Mesenchymal stem cell (in vitro differentiated cells and primary cell): ENCODE data around the gene SYT9.

Experiments used
- DNase-seq: peaks from one replicate; pipeline ENCODE4 v3.0.0-alpha.2; 2013
- H2AFZ ChIP-seq: one replicate; pipeline ENCODE4 v1.6.1; 2013; ENCODE audit warnings: low read depth, mild to moderate bottlenecking, control low read depth, inconsistent platforms, low read length, moderate library complexity
- H2AK5ac ChIP-seq: 2 replicates; pipeline ENCODE4 v1.6.1; 2013; ENCODE audit warnings: low read length, moderate library complexity, mild to moderate bottlenecking, inconsistent platforms; ENCODE audit not compliant: severe bottlenecking
- H2BK120ac ChIP-seq: one replicate; pipeline ENCODE4 v1.6.1; 2013; ENCODE audit warnings: low read depth, mild to moderate bottlenecking, inconsistent platforms, low read length, moderate library complexity
- H2BK12ac ChIP-seq, 2 experiments: one replicate each; pipeline ENCODE4 v1.6.1; 2013; ENCODE audit warnings: inconsistent platforms in 2 of 2, low read length in 2 of 2, mild to moderate bottlenecking in 2 of 2, moderate library complexity in 2 of 2, control low read depth in 1 of 2
- H2BK15ac ChIP-seq: one replicate; pipeline ENCODE4 v1.6.1; 2013; ENCODE audit warnings: mild to moderate bottlenecking, low read depth, inconsistent platforms; ENCODE audit not compliant: poor library complexity, severe bottlenecking
- H2BK5ac ChIP-seq: 2 replicates; pipeline ENCODE4 v1.6.1; 2013; ENCODE audit warnings: low read depth, mild to moderate bottlenecking, low read length, control low read depth, inconsistent platforms; ENCODE audit not compliant: poor library complexity, severe bottlenecking
- H3K14ac ChIP-seq, 2 experiments: one replicate each; pipeline ENCODE4 v1.6.1; 2013; ENCODE audit warnings: inconsistent platforms in 2 of 2, low read length in 2 of 2, control low read depth in 1 of 2, mild to moderate bottlenecking in 1 of 2, moderate library complexity in 1 of 2
- H3K18ac ChIP-seq, 2 experiments: one replicate each; pipeline ENCODE4 v1.6.1; 2013; ENCODE audit warnings: inconsistent platforms in 2 of 2, low read length in 2 of 2, control low read depth in 1 of 2, low read depth in 1 of 2, mild to moderate bottlenecking in 1 of 2
- H3K23ac ChIP-seq, 2 experiments: one replicate each; pipeline ENCODE4 v1.6.1; 2013; ENCODE audit warnings: inconsistent platforms in 2 of 2, low read length in 2 of 2, mild to moderate bottlenecking in 2 of 2, moderate library complexity in 2 of 2, control low read depth in 1 of 2
- H3K27ac ChIP-seq: 2 replicates; pipeline ENCODE4 v1.5.1; 2013; ENCODE audit warnings: mild to moderate bottlenecking, moderate library complexity, low read length, control low read depth, inconsistent platforms; ENCODE audit not compliant: poor library complexity, severe bottlenecking
- H3K27me3 ChIP-seq, 2 experiments: 2 replicates each; pipeline versions ENCODE4 v1.6.1 to v1.7.0; 2013; ENCODE audit warnings: low read length in 2 of 2, mild to moderate bottlenecking in 2 of 2, moderate library complexity in 2 of 2, control low read depth in 1 of 2, inconsistent platforms in 1 of 2; ENCODE audit not compliant: control insufficient read depth in 1 of 2, insufficient read depth in 1 of 2
- H3K36me3 ChIP-seq, 2 experiments: 2 replicates each; pipeline versions ENCODE4 v1.6.1 to v1.7.0; 2013; ENCODE audit warnings: low read length in 2 of 2, control low read depth in 1 of 2, inconsistent platforms in 1 of 2, low read depth in 1 of 2, mild to moderate bottlenecking in 1 of 2; ENCODE audit not compliant: insufficient read depth in 2 of 2, control insufficient read depth in 1 of 2
- H3K4ac ChIP-seq, 2 experiments: one replicate each; pipeline ENCODE4 v1.6.1; 2013; ENCODE audit warnings: inconsistent platforms in 2 of 2, low read length in 2 of 2, mild to moderate bottlenecking in 2 of 2, moderate library complexity in 2 of 2, control low read depth in 1 of 2, low read depth in 1 of 2
- H3K4me1 ChIP-seq: 2 replicates; pipeline ENCODE4 v1.6.1; 2013; ENCODE audit warnings: low read depth, low read length, control low read depth; ENCODE audit not compliant: control insufficient read depth, insufficient read depth
- H3K4me2 ChIP-seq: 2 replicates; pipeline ENCODE4 v1.6.1; 2013; ENCODE audit warnings: low read length, mild to moderate bottlenecking, inconsistent platforms; ENCODE audit not compliant: poor library complexity, severe bottlenecking
- H3K4me3 ChIP-seq, 2 experiments: 2 replicates each; pipeline versions ENCODE4 v1.5.1 to v1.7.0; 2013; ENCODE audit warnings: low read length in 2 of 2, mild to moderate bottlenecking in 2 of 2, control low read depth in 1 of 2, low read depth in 1 of 2; ENCODE audit not compliant: insufficient read depth in 1 of 2
- H3K79me1 ChIP-seq: replicated peaks from 2 replicates; pipeline ENCODE4 v1.6.1; 2013; ENCODE audit warnings: mild to moderate bottlenecking, control low read depth, low read length, inconsistent platforms; ENCODE audit not compliant: poor library complexity, severe bottlenecking
- H3K9ac ChIP-seq: 2 replicates; pipeline ENCODE4 v1.7.0; 2013; ENCODE audit warnings: mild to moderate bottlenecking, low read length, moderate library complexity
- H3K9me3 ChIP-seq: 2 replicates; pipeline ENCODE4 v1.7.0; 2013; ENCODE audit warnings: mild to moderate bottlenecking, low read length; ENCODE audit not compliant: control insufficient read depth
- H4K8ac ChIP-seq: one replicate; pipeline ENCODE4 v1.6.1; 2013; ENCODE audit warnings: inconsistent platforms, mild to moderate bottlenecking, low read length, moderate library complexity
- H4K91ac ChIP-seq: one replicate; pipeline ENCODE4 v1.6.1; 2013; ENCODE audit warnings: mild to moderate bottlenecking, low read length, inconsistent platforms
- WGBS: methylation state at CpG from one replicate; pipeline ENCODE4 v1.1.7; 2013; ENCODE audit warnings: mixed read lengths; 5-methylcytosine and 5-hydroxymethylcytosine counted together

The SYT9 gene

GRCh38 chr11:7286178-7286577, 34.5 kb downstream of the SYT9 start:
- Histone ChIP-seq H3K18ac (no peak overlapping the region), H2BK120ac (no peak overlapping the region)
- 58% methylated on average over 1 of the region's 1 CpG for WGBS

DNA sequence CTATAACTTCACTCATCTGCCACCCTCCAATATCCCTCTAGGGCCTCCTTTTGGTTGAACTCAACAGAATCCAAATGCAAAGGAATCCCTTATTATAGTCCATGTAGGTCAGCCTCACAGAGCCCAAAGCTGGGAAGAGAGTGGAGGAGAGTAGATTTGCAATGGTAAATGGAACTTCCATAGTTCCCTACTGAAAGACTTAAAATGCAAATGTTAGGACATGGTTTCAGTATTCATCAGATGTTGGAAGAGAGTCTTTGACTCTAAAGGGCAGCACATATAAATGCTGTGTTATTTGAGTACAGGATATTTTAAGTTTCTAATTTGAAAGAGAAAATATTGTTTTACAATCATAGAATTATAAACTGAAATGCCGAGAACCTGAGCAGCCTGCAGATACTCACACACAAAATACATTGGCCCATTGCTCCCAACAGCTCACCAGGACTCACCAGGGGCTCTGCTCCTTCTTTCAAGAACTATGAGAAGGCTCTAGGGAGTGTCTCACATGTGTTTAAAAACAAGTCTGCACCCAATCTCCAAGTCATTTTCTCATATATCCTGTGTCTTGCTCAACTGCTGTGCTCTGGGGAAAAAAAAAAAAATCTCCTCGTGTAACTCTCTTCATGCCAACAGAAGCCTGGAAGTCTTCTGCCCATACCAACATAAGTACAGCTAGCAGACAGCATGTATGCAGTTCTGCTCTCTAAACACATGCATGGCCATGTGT, 39.6 kb downstream of the SYT9 start:
- no peak overlapping the region for H3K4me2 ChIP-seq
- no peak overlapping the region for H3K9ac ChIP-seq
- no peak overlapping the region for H4K91ac ChIP-seq
- H3K4me3 ChIP-seq, result no peak overlapping the region
- H3K9me3 ChIP-seq, result no peaks in the 10 kb centered on the region
- no peak overlapping the region for H2BK12ac ChIP-seq
- H3K36me3 ChIP-seq, result no peaks in the 10 kb centered on the region
- 51% methylated on average over 2 of the region's 2 CpGs for WGBS
- H2AK5ac ChIP-seq, result no peak overlapping the region
- H3K27ac ChIP-seq, result no peak overlapping the region
- peaks cover 0 to 2% of the 10 kb centered on the region in 2 experiments for H3K27me3 ChIP-seq
- H2BK5ac ChIP-seq, result no peak overlapping the region
- no peak overlapping the region for H3K4ac ChIP-seq
- no peak overlapping the region for H4K8ac ChIP-seq
- H3K79me1 ChIP-seq, result no peaks in the 10 kb centered on the region
- H3K14ac ChIP-seq, result no peak overlapping the region
- DNase-seq, result no peak
- H3K18ac ChIP-seq, result no peak overlapping the region
- H2AFZ ChIP-seq, result no peak overlapping the region
- no peaks in the 10 kb centered on the region for H3K4me1 ChIP-seq
- H2BK15ac ChIP-seq, result no peak overlapping the region
- H2BK120ac ChIP-seq, result no peak overlapping the region
- H3K23ac ChIP-seq, result no peak overlapping the region

More at GRCh38 chr11:7286178-7286577, 34.5 kb downstream of the SYT9 start:
- Histone ChIP-seq H2AFZ (no peak overlapping the region), H2BK12ac (no peak overlapping the region), H3K4me1 (no peaks in the 10 kb centered on the region), H3K79me1 (no peaks in the 10 kb centered on the region), H3K36me3 (no peaks in the 10 kb centered on the region), H4K91ac (no peak overlapping the region), H2BK15ac (no peak overlapping the region), H2BK5ac (no peak overlapping the region), H3K4me3 (no peak overlapping the region), H3K23ac (no peak overlapping the region), H3K9me3 (peaks cover 7% of the 10 kb centered on the region), H3K14ac (no peak overlapping the region), H3K9ac (no peak overlapping the region), H3K27me3 (peaks cover 0 to 2% of the 10 kb centered on the region in 2 experiments), H3K4me2 (no peak overlapping the region), H2AK5ac (no peak overlapping the region), H3K4ac (no peak overlapping the region), H3K27ac (no peak overlapping the region), H4K8ac (no peak overlapping the region)
- no peak for DNase-seq

- H2AFZ ChIP-seq, result no peak overlapping the region
- no peaks in the 10 kb centered on the region for H3K36me3 ChIP-seq
- no peak overlapping the region for H3K9ac ChIP-seq
- H3K4ac ChIP-seq, result no peak overlapping the region
- H3K14ac ChIP-seq, result no peak overlapping the region
- no peaks in the 10 kb centered on the region for H3K79me1 ChIP-seq
- H4K91ac ChIP-seq, result no peak overlapping the region
- H3K4me2 ChIP-seq, result no peak overlapping the region
- H2BK120ac ChIP-seq, result no peak overlapping the region
- H3K18ac ChIP-seq, result no peak overlapping the region
- no peak overlapping the region for H3K23ac ChIP-seq
- no peak overlapping the region for H3K4me3 ChIP-seq
- no peaks in the 10 kb centered on the region for H3K9me3 ChIP-seq
- H3K27ac ChIP-seq, result no peak overlapping the region
- H2BK15ac ChIP-seq, result no peak overlapping the region
- DNase-seq, result no peak
- 80% methylated on average over 2 of the region's 2 CpGs for WGBS
- no peak overlapping the region for H4K8ac ChIP-seq
- H2BK5ac ChIP-seq, result no peak overlapping the region
- H2BK12ac ChIP-seq, result no peak overlapping the region
- no peaks in the 10 kb centered on the region for H3K4me1 ChIP-seq
- H2AK5ac ChIP-seq, result no peak overlapping the region
- peaks cover 0 to 2% of the 10 kb centered on the region in 2 experiments for H3K27me3 ChIP-seq
These were observed 41.2 kb downstream of the SYT9 start for GRCh38 chr11:7292922-7293321.

DNA sequence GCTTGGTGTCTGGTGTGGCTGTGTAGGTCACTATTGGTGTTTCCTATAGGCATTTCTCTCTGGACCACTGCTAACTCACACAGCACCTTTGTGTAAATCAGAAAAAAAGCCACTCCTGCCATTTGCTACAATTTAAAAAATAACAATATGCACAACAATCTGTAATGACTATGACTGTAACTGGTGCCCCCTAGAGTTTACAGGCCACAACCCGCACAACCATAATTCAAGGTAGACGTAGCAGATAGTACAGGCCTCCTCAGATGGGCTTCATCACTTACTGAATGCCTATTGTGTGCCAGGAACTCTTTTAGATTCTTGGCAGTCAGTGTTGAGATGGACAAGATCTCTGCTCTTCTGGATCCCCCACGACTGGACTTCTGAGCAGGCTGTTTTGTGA, 47.7 kb downstream of the SYT9 start:
- no peak for DNase-seq
- WGBS, result 73% methylated on average over 3 of the region's 3 CpGs
- Histone ChIP-seq H3K23ac (no peak overlapping the region), H2BK120ac (no peak overlapping the region), H3K18ac (no peak overlapping the region), H2BK15ac (no peak overlapping the region), H2BK5ac (no peak overlapping the region), H3K14ac (no peak overlapping the region), H3K27ac (no peak overlapping the region), H3K4ac (no peak overlapping the region), H3K79me1 (no peaks in the 10 kb centered on the region), H4K91ac (no peak overlapping the region), H3K4me1 (no peaks in the 10 kb centered on the region), H3K4me3 (no peak overlapping the region), H3K36me3 (no peaks in the 10 kb centered on the region), H4K8ac (no peak overlapping the region), H3K4me2 (no peak overlapping the region), H2AFZ (no peak overlapping the region), H3K9ac (no peak overlapping the region), H3K27me3 (no peaks in the 10 kb centered on the region), H2BK12ac (no peak overlapping the region), H2AK5ac (no peak overlapping the region), H3K9me3 (no peaks in the 10 kb centered on the region)
